SJCRH30 (cell line): ENCODE results near the gene MARS1. TPM values are rescaled to one million over a fixed set of nuclear protein-coding genes. Genes with fewer than 3 reads are reported as not detected.
A peak's percentile ranks its signal among the peaks of the same experiment; 100 is the strongest.

Experiments used
- DNase-seq, 2 experiments: peaks; one replicate each; pipeline ENCODE4 v3.0.0-alpha.2; 2015 to 2020
- H3K27ac ChIP-seq: fragments of 250-450 bp; sonication (Bioruptor Pico); 2 replicates; pipeline ENCODE4 v1.5.1; 2020; ENCODE audit warnings: mild to moderate bottlenecking, moderate library complexity
- H3K27me3 ChIP-seq: fragments of 250-450 bp; sonication (Bioruptor Pico); 2 replicates; pipeline ENCODE4 v1.5.1; 2020; ENCODE audit warnings: mild to moderate bottlenecking, moderate library complexity
- H3K36me3 ChIP-seq: fragments of 250-450 bp; sonication (Bioruptor Pico); 2 replicates; pipeline ENCODE4 v1.5.1; 2020; ENCODE audit warnings: mild to moderate bottlenecking, moderate library complexity
- H3K4me1 ChIP-seq: fragments of 250-450 bp; sonication (Bioruptor Pico); 2 replicates; pipeline ENCODE4 v1.5.1; 2020; ENCODE audit warnings: mild to moderate bottlenecking, moderate library complexity
- H3K4me3 ChIP-seq: fragments of 250-450 bp; sonication (Bioruptor Pico); 2 replicates; pipeline ENCODE4 v1.5.1; 2020; ENCODE audit warnings: mild to moderate bottlenecking, moderate library complexity
- H3K9me3 ChIP-seq: fragments of 250-450 bp; sonication (Bioruptor Pico); replicated peaks from 2 replicates; pipeline ENCODE4 v1.5.1; 2020; ENCODE audit warnings: mild to moderate bottlenecking, moderate library complexity
- total RNA-seq: library from RNA; depleted of rRNA; stranded (reverse); fragments of >200 nt; shearing (Covaris generic); gene quantifications from 2 replicates; pipeline ENCODE4 v1.2.3, GENCODE V29; 2014

The MARS1 gene
- total RNA-seq, 1 experiment from 2014 or later, result 839 TPM

DNA sequence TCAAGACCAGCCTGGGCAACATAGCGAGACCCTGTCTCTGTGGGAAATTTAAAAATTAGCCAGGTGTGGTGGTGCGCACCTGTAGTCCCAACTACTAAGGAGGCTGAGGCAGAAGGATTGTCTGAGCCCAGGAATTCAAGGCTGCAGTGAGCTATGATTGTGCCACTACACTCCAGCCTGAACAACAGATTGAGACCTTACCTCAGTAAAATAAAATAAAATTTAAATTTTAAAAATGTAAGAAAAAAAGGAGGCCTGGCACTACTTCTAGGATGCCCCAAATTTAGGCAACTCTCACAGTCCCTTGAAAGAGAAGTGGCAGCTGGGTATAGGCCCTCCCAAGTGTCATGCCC, 33.7 kb upstream of the MARS1 start:
- no peaks in the 10 kb centered on the region for H3K9me3 ChIP-seq
- no peaks in the 10 kb centered on the region for H3K27me3 ChIP-seq
- no peak overlapping the region for H3K4me3 ChIP-seq
- peaks cover 47% of the 10 kb centered on the region for H3K4me1 ChIP-seq
- no peaks in the 10 kb centered on the region for H3K36me3 ChIP-seq
- DNase-seq, result no peak
- H3K27ac ChIP-seq, result peak overlapping the region; percentile 76

GRCh38 chr12:57454566-57455373, 33.1 kb upstream of the MARS1 start, which contains the start of gene INHBE:
INHBE (plus strand) TSS chr12:57455307; CDS start chr12:57455537, 230 bp downstream.
- Histone ChIP-seq H3K27ac (peak within 1 kb of the TSS; percentile 76), H3K4me1 (peaks cover 47% of the 10 kb centered on the region), H3K27me3 (no peaks in the 10 kb centered on the region), H3K4me3 (peak within 1 kb of the TSS; percentile 14), H3K9me3 (no peaks in the 10 kb centered on the region), H3K36me3 (no peaks in the 10 kb centered on the region)
- peak; percentile 100 for DNase-seq

DNA sequence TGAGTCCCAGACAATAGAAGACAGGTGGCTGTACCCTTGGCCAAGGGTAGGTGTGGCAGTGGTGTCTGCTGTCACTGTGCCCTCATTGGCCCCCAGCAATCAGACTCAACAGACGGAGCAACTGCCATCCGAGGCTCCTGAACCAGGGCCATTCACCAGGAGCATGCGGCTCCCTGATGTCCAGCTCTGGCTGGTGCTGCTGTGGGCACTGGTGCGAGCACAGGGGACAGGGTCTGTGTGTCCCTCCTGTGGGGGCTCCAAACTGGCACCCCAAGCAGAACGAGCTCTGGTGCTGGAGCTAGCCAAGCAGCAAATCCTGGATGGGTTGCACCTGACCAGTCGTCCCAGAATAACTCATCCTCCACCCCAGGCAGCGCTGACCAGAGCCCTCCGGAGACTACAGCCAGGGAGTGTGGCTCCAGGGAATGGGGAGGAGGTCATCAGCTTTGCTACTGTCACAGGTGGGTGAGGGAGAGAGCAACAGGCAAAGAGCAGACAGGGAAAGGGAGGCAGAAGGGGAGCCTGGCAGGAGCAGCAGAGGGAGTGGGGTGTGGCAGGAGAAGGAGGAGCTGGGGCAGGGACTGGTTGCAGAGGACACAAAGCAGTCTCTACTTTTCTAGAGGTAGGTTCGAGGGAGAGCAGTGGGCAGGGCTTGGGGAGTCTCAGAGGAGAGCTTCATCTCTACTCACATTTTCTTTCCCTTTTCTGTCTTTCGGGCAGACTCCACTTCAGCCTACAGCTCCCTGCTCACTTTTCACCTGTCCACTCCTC, 32.3 kb upstream of the MARS1 start:
- H3K27ac ChIP-seq, result peak overlapping the region; percentile 76

GRCh38 chr12:57456145-57456700, 31.6 kb upstream of the MARS1 start:
- Histone ChIP-seq H3K4me1 (peaks cover 47% of the 10 kb centered on the region), H3K36me3 (no peaks in the 10 kb centered on the region), H3K9me3 (no peaks in the 10 kb centered on the region), H3K27ac (no peak overlapping the region), H3K27me3 (no peaks in the 10 kb centered on the region), H3K4me3 (peak overlapping the region; percentile 14; the same call in 1 of the 2 replicates)
- DNase-seq, result peak; percentile 95 to 99

More for the DNA sequence above, 32.3 kb upstream of the MARS1 start:
- H3K27me3 ChIP-seq, result no peaks in the 10 kb centered on the region
- H3K4me3 ChIP-seq, result peak overlapping the region; percentile 14
- no peaks in the 10 kb centered on the region for H3K36me3 ChIP-seq
- DNase-seq, result peak; percentile 76 to 81
- peaks cover 47% of the 10 kb centered on the region for H3K4me1 ChIP-seq
- no peaks in the 10 kb centered on the region for H3K9me3 ChIP-seq

DNA sequence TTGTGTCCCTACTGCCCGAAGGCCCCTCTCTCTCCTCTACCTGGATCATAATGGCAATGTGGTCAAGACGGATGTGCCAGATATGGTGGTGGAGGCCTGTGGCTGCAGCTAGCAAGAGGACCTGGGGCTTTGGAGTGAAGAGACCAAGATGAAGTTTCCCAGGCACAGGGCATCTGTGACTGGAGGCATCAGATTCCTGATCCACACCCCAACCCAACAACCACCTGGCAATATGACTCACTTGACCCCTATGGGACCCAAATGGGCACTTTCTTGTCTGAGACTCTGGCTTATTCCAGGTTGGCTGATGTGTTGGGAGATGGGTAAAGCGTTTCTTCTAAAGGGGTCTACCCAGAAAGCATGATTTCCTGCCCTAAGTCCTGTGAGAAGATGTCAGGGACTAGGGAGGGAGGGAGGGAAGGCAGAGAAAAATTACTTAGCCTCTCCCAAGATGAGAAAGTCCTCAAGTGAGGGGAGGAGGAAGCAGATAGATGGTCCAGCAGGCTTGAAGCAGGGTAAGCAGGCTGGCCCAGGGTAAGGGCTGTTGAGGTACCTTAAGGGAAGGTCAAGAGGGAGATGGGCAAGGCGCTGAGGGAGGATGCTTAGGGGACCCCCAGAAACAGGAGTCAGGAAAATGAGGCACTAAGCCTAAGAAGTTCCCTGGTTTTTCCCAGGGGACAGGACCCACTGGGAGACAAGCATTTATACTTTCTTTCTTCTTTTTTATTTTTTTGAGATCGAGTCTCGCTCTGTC, 31.0 kb upstream of the MARS1 start:
- Histone ChIP-seq H3K4me1 (peaks cover 47% of the 10 kb centered on the region), H3K27ac (no peak overlapping the region), H3K27me3 (no peaks in the 10 kb centered on the region), H3K9me3 (no peaks in the 10 kb centered on the region), H3K36me3 (no peaks in the 10 kb centered on the region), H3K4me3 (no peak overlapping the region)
- DNase-seq, result peak in 1 of 2 experiments; percentile 75

DNA sequence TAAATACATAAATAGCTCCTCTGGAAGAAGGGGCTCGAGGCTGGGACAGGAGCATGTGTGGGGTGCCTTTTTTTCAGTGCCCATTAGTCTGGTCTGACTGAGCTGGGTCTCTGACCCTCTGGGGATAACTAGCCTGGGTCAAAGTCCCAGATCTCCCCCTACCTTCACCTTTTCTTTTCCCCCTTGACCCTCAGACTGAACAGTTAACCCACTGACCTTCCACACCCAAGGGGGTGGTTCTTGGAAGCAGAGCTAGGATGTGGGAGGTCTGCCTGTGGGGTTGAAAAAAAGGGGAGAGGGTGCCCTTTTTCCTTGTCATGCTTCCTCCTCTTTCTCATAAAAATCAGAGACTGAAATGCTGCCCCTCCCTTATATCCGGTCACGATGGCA, 29.2 kb upstream of the MARS1 start:
- no peaks in the 10 kb centered on the region for H3K27me3 ChIP-seq
- H3K4me1 ChIP-seq, result peaks cover 54% of the 10 kb centered on the region
- peak overlapping the region; percentile 42 for H3K27ac ChIP-seq
- no peaks in the 10 kb centered on the region for H3K36me3 ChIP-seq
- H3K4me3 ChIP-seq, result peak overlapping the region; percentile 87
- no peaks in the 10 kb centered on the region for H3K9me3 ChIP-seq
- no peak for DNase-seq

- Histone ChIP-seq H3K9me3 (no peaks in the 10 kb centered on the region), H3K4me3 (peak overlapping the region; percentile 87), H3K27ac (peak overlapping the region; percentile 42), H3K4me1 (peaks cover 56% of the 10 kb centered on the region), H3K27me3 (no peaks in the 10 kb centered on the region), H3K36me3 (no peaks in the 10 kb centered on the region)
- peak; percentile 100 for DNase-seq
These were observed 28.7 kb upstream of the MARS1 start for GRCh38 chr12:57459055-57459749.

GRCh38 chr12:57459750-57460467, 28.0 kb upstream of the MARS1 start, which contains the start of gene GLI1:
GLI1 (plus strand) TSS chr12:57459785; CDS start chr12:57463692, 3,907 bp downstream.
- no peaks in the 10 kb centered on the region for H3K9me3 ChIP-seq
- peaks cover 52% of the 10 kb centered on the region for H3K4me1 ChIP-seq
- H3K4me3 ChIP-seq, result peak within 1 kb of the TSS; percentile 87
- peaks cover 5% of the 10 kb centered on the region for H3K36me3 ChIP-seq
- peak within 1 kb of the TSS; percentile 95 for H3K27ac ChIP-seq
- no peaks in the 10 kb centered on the region for H3K27me3 ChIP-seq
- DNase-seq, result peak; percentile 93 to 94

GRCh38 chr12:57460468-57460784, 27.4 kb upstream of the MARS1 start:
- peak overlapping the region; percentile 95; the same call in 1 of the 2 replicates for H3K27ac ChIP-seq
- peak in 1 of 2 experiments; percentile 91 for DNase-seq
- H3K4me3 ChIP-seq, result peak overlapping the region; percentile 87
- peaks cover 8% of the 10 kb centered on the region for H3K36me3 ChIP-seq
- no peaks in the 10 kb centered on the region for H3K27me3 ChIP-seq
- H3K4me1 ChIP-seq, result peaks cover 46% of the 10 kb centered on the region
- no peaks in the 10 kb centered on the region for H3K9me3 ChIP-seq

- H3K36me3 ChIP-seq, result peaks cover 11% of the 10 kb centered on the region
- no peaks in the 10 kb centered on the region for H3K9me3 ChIP-seq
- peak; percentile 100 for DNase-seq
- H3K4me1 ChIP-seq, result peaks cover 42% of the 10 kb centered on the region
- peak overlapping the region; percentile 95 for H3K27ac ChIP-seq
- H3K4me3 ChIP-seq, result peak overlapping the region; percentile 87
- H3K27me3 ChIP-seq, result no peaks in the 10 kb centered on the region
These were observed 27.0 kb upstream of the MARS1 start for GRCh38 chr12:57460841-57461275.

DNA sequence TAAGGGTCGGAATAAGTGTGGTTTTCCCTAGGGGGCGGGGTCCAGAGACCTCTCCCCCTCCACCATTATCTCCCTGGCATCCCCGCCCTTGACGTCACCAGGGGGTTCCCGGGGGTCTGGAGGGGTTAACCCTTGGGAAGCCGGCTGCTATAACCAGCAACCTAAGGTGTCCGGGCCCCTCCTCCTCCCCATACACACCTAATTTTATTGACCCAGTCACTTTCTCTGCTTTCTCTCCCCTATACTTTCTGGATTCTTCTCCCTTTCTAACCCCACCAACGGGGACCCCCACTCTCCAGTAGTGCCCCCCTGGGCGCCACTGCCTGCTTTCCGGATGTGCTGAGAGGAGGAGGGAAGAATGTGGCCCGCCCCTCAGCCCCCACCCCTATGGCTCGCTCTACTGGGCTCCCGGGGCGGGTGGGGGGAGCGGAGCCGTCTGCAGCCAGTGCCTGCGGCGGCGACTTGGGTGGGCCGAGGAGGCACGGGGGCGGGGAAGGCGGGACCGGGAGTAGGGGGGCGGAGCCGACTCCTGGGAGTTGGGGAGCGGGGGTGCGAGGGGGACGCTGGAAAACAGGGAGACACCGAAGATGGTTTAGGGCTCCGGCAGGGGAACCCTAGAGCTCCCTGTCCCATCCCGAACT, 26.5 kb upstream of the MARS1 start:
- Histone ChIP-seq H3K9me3 (no peaks in the 10 kb centered on the region), H3K36me3 (peaks cover 17% of the 10 kb centered on the region), H3K4me3 (peak overlapping the region; percentile 87), H3K27me3 (no peaks in the 10 kb centered on the region), H3K27ac (peak overlapping the region; percentile 95), H3K4me1 (peaks cover 37% of the 10 kb centered on the region)
- peak; percentile 100 for DNase-seq

GRCh38 chr12:57461917-57462250, 26.0 kb upstream of the MARS1 start:
- Histone ChIP-seq H3K4me1 (peaks cover 32% of the 10 kb centered on the region), H3K27ac (peak overlapping the region; percentile 95), H3K36me3 (peaks cover 19% of the 10 kb centered on the region), H3K9me3 (no peaks in the 10 kb centered on the region), H3K4me3 (peak overlapping the region; percentile 87), H3K27me3 (no peaks in the 10 kb centered on the region)
- DNase-seq, result no peak
